Measurements from ENCODE around the gene BRI3BP. TPM values are rescaled to one million over a fixed set of nuclear protein-coding genes. Genes with fewer than 3 reads are reported as not detected.

Gene BRI3BP
- total RNA-seq, 2 donors from 2014 or later = 4.3 to 4.4 TPM

GRCh38 chr12:125079648-125080645 lies 86.5 kb downstream of the BRI3BP start:
- DNase-seq (ENCODE audit: low spot score) = no peak
- no peak overlapping the region for H3K27ac ChIP-seq

More at GRCh38 chr12:125079648-125080645, 86.5 kb downstream of the BRI3BP start:
- no peaks in the 10 kb centered on the region for H3K27me3 ChIP-seq (replicated peaks; ENCODE audit: insufficient read depth)
- no peak overlapping the region for H3K4me3 ChIP-seq
- no peaks in the 10 kb centered on the region for H3K4me1 ChIP-seq (ENCODE audit: control insufficient read depth in 1 of 2, low read depth in 2 of 2)
- H3K9me3 ChIP-seq = no peaks in the 10 kb centered on the region
- ATAC-seq (ENCODE audit: insufficient number of reproducible peaks, low FRiP score, low read depth) = no peak
- H3K36me3 ChIP-seq = peaks cover 9% of the 10 kb centered on the region
- no peak for TF ChIP-seq CTCF (IDR thresholded peaks at IDR 0.05)

Other genes starting within 250 kb of the BRI3BP start
- gene SCARB1, start 129.8 kb upstream of the BRI3BP start, total RNA-seq = 10 to 100 TPM in 1 of 2 donors, 1 to 10 TPM in 1; 8.8 to 13.1 TPM
- 1,000 to 10,000 TPM; 1,069 to 1,422 TPM for gene UBC, start 79.0 kb upstream of the BRI3BP start, total RNA-seq
- 10 to 100 TPM in 1 of 2 donors, 1 to 10 TPM in 1; 8.3 to 47.5 TPM for gene DHX37, start 4.5 kb upstream of the BRI3BP start, total RNA-seq
- gene AACS, start 71.8 kb downstream of the BRI3BP start, total RNA-seq = 10 to 100 TPM; 14.1 to 14.7 TPM
- 10 to 100 TPM in 1 of 2 donors, 1 to 10 TPM in 1; 4.5 to 10.7 TPM for gene TMEM132B, start 192.7 kb downstream of the BRI3BP start, total RNA-seq

All from thoracic aorta (tissue), 2 donors.